WTC11 (cell line): Measurements from ENCODE around the gene ARPC2. TPM values are rescaled to one million over a fixed set of nuclear protein-coding genes. Genes with fewer than 3 reads are reported as not detected.

Experiments used
- ATAC-seq: fragments of 200-7000 bp; cut with Tn5 transposase; 2 replicates; pipeline ENCODE4 v1.10.0; 2021; ENCODE audit warnings: mild to moderate bottlenecking, moderate library complexity
- CTCF ChIA-PET: fragments of 300-600 bp; sonication (Branson Sonifier 250); formaldehyde crosslinking; loops from one replicate; lab custom pipeline; 2021; ENCODE audit warnings: antibody characterized with exemption; lab: Charles Lee
- POLR2A ChIA-PET: fragments of 350-600 bp; sonication (Branson Sonifier 250); formaldehyde crosslinking; loops from one replicate; lab custom pipeline; 2021; ENCODE audit warnings: antibody characterized with exemption; lab: Charles Lee
- DNase-seq: peaks from one replicate; pipeline ENCODE4 v3.0.0; 2021; ENCODE audit warnings: low spot score
- H3K27ac Mint-ChIP-seq: 2 replicates; pipeline ENCODE4 v1.8.0; 2021; ENCODE audit warnings: mixed read lengths
- H3K27me3 Mint-ChIP-seq: 2 replicates; pipeline ENCODE4 v1.8.0; 2021; ENCODE audit warnings: low read depth, mild to moderate bottlenecking, moderate library complexity, mixed read lengths
- H3K36me3 Mint-ChIP-seq: 2 replicates; pipeline ENCODE4 v1.8.0; 2021; ENCODE audit warnings: mixed read lengths
- H3K4me1 Mint-ChIP-seq: 2 replicates; pipeline ENCODE4 v1.8.0; 2022; ENCODE audit warnings: mixed read lengths
- H3K4me3 Mint-ChIP-seq: 2 replicates; pipeline ENCODE4 v1.8.0; 2021; ENCODE audit warnings: mild to moderate bottlenecking, moderate library complexity, mixed read lengths
- H3K9me3 Mint-ChIP-seq: 2 replicates; pipeline ENCODE4 v1.8.0; 2021; ENCODE audit warnings: mixed read lengths
- AFF4 ChIP-seq: sonication (generic); formaldehyde crosslinking; IDR thresholded peaks from 2 replicates; pipeline ENCODE4 v1.8.1; 2023; ENCODE audit warnings: mild to moderate bottlenecking, missing genetic modification reagents, borderline replicate concordance
- E2F1 ChIP-seq: sonication (generic); formaldehyde crosslinking; IDR thresholded peaks from 2 replicates; pipeline ENCODE4 v1.8.0; 2022; ENCODE audit warnings: mild to moderate bottlenecking, missing genetic modification reagents
- FOXP1 ChIP-seq: sonication (generic); formaldehyde crosslinking; IDR thresholded peaks from 2 replicates; pipeline ENCODE4 v1.8.0; 2022; ENCODE audit warnings: missing genetic modification reagents, mild to moderate bottlenecking, moderate library complexity, borderline replicate concordance
- JAZF1 ChIP-seq: fragments of 250-450 bp; sonication (Bioruptor Pico); IDR thresholded peaks from 2 replicates; pipeline ENCODE4 v1.9.0; 2021; ENCODE audit warnings: moderate library complexity, mild to moderate bottlenecking, inconsistent platforms
- JUN ChIP-seq: sonication (generic); formaldehyde crosslinking; IDR thresholded peaks from 2 replicates; pipeline ENCODE4 v1.8.0; 2023; ENCODE audit warnings: mild to moderate bottlenecking, missing genetic modification reagents
- MLX ChIP-seq: sonication (generic); formaldehyde crosslinking; IDR thresholded peaks from 2 replicates; pipeline ENCODE4 v1.8.1; 2023; ENCODE audit warnings: mild to moderate bottlenecking, missing genetic modification reagents, moderate library complexity
- MXD4 ChIP-seq: fragments of 250-450 bp; sonication (Bioruptor Pico); IDR thresholded peaks from 2 replicates; pipeline ENCODE4 v1.8.0; 2021; ENCODE audit warnings: mild to moderate bottlenecking, moderate library complexity, borderline replicate concordance
- MYBL2 ChIP-seq: sonication (generic); formaldehyde crosslinking; IDR thresholded peaks from 2 replicates; pipeline ENCODE4 v1.8.1; 2023; ENCODE audit warnings: mild to moderate bottlenecking, moderate library complexity, missing genetic modification reagents
- NFE2L1 ChIP-seq: sonication (generic); formaldehyde crosslinking; IDR thresholded peaks from 2 replicates; pipeline ENCODE4 v1.8.1; 2023; ENCODE audit warnings: missing genetic modification reagents
- NR1H2 ChIP-seq: sonication (generic); formaldehyde crosslinking; IDR thresholded peaks from 2 replicates; pipeline ENCODE4 v1.9.0; 2021; ENCODE audit warnings: mild to moderate bottlenecking, moderate library complexity, missing genetic modification reagents
- PRRX2 ChIP-seq: fragments of 250-450 bp; sonication (Bioruptor Pico); IDR thresholded peaks from 2 replicates; pipeline ENCODE4 v1.8.0; 2021; ENCODE audit warnings: mild to moderate bottlenecking
- SP1 ChIP-seq: sonication (generic); formaldehyde crosslinking; conservative IDR thresholded peaks from 2 replicates; pipeline ENCODE4 v1.8.1; 2022; ENCODE audit warnings: missing genetic modification reagents
- TCF7 ChIP-seq: sonication (generic); formaldehyde crosslinking; IDR thresholded peaks from 2 replicates; pipeline ENCODE4 v1.8.0; 2022; ENCODE audit warnings: mild to moderate bottlenecking, low read depth, missing genetic modification reagents, moderate library complexity
- USF2 ChIP-seq: sonication (generic); formaldehyde crosslinking; IDR thresholded peaks from 2 replicates; pipeline ENCODE4 v1.8.1; 2023; ENCODE audit warnings: mild to moderate bottlenecking, missing genetic modification reagents, moderate library complexity
- ZNF416 ChIP-seq: fragments of 250-450 bp; sonication (Bioruptor Pico); IDR thresholded peaks from 2 replicates; pipeline ENCODE4 v1.9.0; 2021; ENCODE audit warnings: mild to moderate bottlenecking, inconsistent platforms
- total RNA-seq: library from RNA; stranded (reverse); gene quantifications from 3 replicates; pipeline ENCODE4 v1.2.3, GENCODE V29; 2021
- TF ChIP-seq, protein P1 (sequence below): fragments of 250-450 bp; sonication (Bioruptor Pico); IDR thresholded peaks from 2 replicates; pipeline ENCODE4 v1.9.0; 2021; ENCODE audit warnings: mild to moderate bottlenecking
- TF ChIP-seq, protein P2 (sequence below): fragments of 200-600 bp; IDR thresholded peaks from 2 replicates; pipeline ENCODE4 v1.8.0; 2022; ENCODE audit warnings: antibody characterized with exemption

ARPC2 gene
- total RNA-seq, 1 experiment from 2014 or later, result 184 TPM

DNA sequence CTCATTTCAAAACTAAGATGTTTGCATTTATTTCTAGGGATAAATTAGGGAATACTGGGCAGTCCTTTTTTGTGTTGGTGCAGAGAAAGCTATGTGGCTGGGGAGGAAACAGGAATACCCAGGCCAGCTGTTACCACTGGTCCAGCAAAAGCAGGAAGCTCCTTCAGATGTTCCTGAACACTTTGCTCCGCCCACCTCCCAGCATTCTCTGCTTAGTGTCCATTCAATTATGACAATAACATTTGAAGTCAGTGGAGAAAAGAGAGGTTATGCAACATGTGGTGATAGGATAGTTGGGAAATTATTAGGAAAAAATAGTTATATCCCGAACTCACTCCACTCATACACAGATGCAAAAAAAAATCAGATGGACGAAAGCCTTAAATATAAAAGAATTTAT is 22.1 kb upstream of the ARPC2 start:
- DNase-seq, result no peak
- CTCF ChIA-PET, result no interaction called here
- H3K9me3 Mint-ChIP-seq, result no peaks in the 10 kb centered on the region

DNA sequence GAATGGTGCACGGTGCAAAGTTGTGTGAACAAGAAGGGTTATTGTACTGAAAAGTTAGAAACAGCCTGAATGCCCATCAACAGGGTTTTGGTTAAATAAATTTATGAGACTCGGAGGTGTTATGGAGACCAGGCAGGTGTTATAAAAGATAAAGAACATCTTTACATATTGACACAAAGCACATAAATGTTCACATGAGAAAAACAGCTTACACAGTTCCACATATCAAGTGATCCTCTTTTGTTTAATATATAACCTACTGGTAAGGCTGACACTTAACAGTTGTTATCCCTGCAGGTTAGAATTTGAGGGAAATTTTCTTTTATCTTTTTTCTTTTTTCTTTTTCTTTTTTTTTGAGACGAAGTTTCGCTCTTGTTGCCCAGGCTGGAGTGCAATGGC is 20.0 kb upstream of the ARPC2 start:
- H3K36me3 Mint-ChIP-seq, result no peaks in the 10 kb centered on the region

More for the DNA sequence above, 22.1 kb upstream of the ARPC2 start:
- Mint-ChIP-seq H3K27ac (no peak overlapping the region), H3K27me3 (peaks cover 6% of the 10 kb centered on the region), H3K4me1 (peaks cover 11% of the 10 kb centered on the region), H3K4me3 (no peak overlapping the region), H3K36me3 (no peaks in the 10 kb centered on the region)
- ATAC-seq, result no peak
- TF ChIP-seq ZNF416 (CRISPR knock-in tag) (no peak), MXD4 (no peak), FOXP1 (CRISPR knock-in tag) (no peak), AFF4 (CRISPR knock-in tag) (no peak), SP1 (CRISPR knock-in tag) (no peak)
- TF ChIP-seq, all 79 proteins: peak for 0
- POLR2A ChIA-PET, result no interaction called here

More for the DNA sequence above, 20.0 kb upstream of the ARPC2 start:
- no peak overlapping the region for H3K27ac Mint-ChIP-seq
- H3K27me3 Mint-ChIP-seq, result peaks cover 10% of the 10 kb centered on the region
- ChIA-PET CTCF (no interaction called here), POLR2A (no interaction called here)
- no peak for DNase-seq
- TF ChIP-seq NFE2L1 (CRISPR knock-in tag), result no peak
- TF ChIP-seq JUN (CRISPR knock-in tag), result no peak
- TF ChIP-seq, protein P1, sequence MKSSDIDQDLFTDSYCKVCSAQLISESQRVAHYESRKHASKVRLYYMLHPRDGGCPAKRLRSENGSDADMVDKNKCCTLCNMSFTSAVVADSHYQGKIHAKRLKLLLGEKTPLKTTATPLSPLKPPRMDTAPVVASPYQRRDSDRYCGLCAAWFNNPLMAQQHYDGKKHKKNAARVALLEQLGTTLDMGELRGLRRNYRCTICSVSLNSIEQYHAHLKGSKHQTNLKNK, result no peak
- TF ChIP-seq PRRX2 (CRISPR knock-in tag), result no peak
- TF ChIP-seq MYBL2 (CRISPR knock-in tag), result no peak
- TF ChIP-seq USF2 (CRISPR knock-in tag), result no peak
- TF ChIP-seq ZNF416 (CRISPR knock-in tag), result no peak
- no peak for TF ChIP-seq JAZF1
- TF ChIP-seq E2F1 (CRISPR knock-in tag), result no peak
- TF ChIP-seq MLX, result no peak
- no peak for TF ChIP-seq MXD4
- TF ChIP-seq TCF7 (CRISPR knock-in tag), result no peak
- TF ChIP-seq, protein P2, sequence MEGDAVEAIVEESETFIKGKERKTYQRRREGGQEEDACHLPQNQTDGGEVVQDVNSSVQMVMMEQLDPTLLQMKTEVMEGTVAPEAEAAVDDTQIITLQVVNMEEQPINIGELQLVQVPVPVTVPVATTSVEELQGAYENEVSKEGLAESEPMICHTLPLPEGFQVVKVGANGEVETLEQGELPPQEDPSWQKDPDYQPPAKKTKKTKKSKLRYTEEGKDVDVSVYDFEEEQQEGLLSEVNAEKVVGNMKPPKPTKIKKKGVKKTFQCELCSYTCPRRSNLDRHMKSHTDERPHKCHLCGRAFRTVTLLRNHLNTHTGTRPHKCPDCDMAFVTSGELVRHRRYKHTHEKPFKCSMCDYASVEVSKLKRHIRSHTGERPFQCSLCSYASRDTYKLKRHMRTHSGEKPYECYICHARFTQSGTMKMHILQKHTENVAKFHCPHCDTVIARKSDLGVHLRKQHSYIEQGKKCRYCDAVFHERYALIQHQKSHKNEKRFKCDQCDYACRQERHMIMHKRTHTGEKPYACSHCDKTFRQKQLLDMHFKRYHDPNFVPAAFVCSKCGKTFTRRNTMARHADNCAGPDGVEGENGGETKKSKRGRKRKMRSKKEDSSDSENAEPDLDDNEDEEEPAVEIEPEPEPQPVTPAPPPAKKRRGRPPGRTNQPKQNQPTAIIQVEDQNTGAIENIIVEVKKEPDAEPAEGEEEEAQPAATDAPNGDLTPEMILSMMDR, result no peak
- TF ChIP-seq NR1H2 (CRISPR knock-in tag), result no peak
- no peaks in the 10 kb centered on the region for H3K9me3 Mint-ChIP-seq
- peaks cover 10% of the 10 kb centered on the region for H3K4me1 Mint-ChIP-seq
- ATAC-seq, result no peak
- H3K4me3 Mint-ChIP-seq, result no peak overlapping the region
